HG03095 (cell line): ENCODE data around the gene SLC17A7.
"Not testable (repeated sequence)": the region's sequence is repeated elsewhere in the genome, so short reads cannot be mapped to it uniquely, and the experiment has no call there.

Experiments
- ATAC-seq: cut with Tn5 transposase; IDR thresholded peaks from one replicate; pipeline ENCODE4 v1.9.1; 2021; ENCODE audit warnings: moderate library complexity; ENCODE audit not compliant: unreplicated experiment

Gene SLC17A7

GRCh38 chr19:49470615-49470978, 29.3 kb upstream of the SLC17A7 start:
- ATAC-seq: no peak

GRCh38 chr19:49469828-49470614, 28.7 kb upstream of the SLC17A7 start:
- no peak for ATAC-seq

DNA sequence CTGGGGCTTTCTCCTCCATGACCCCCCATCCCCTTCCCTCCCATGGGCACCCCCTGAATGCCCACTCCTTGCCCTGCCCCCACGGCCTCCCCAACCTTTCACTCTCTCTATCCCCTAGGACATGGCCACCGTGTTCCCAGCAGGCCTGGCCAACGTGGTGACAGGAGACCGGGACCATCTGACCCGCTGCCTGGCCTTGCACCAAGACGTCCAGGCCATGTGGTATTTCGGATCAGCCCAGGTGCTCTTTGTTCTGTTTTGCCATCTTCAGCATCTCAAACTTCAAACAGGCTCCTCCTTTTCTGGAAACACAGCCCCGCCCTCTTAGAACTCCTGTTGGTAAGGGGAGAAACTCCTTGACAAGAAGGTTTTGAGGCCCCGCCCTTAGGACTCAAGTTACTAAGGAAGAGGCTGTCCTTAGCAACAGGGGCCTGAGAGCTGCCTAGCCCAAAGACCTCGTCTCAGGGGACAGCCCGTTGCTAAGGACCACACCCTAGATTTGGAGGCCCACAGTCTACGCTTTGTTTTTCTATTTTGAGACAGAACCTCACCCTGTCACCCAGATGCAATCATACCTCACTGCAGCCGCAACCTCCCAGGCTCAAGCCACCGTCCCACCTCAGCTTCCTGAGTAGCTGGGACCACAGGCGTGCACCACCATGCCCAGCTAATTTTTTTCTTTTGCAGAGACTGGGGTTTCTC, 27.6 kb upstream of the SLC17A7 start:
- ATAC-seq: peak; percentile 45

DNA sequence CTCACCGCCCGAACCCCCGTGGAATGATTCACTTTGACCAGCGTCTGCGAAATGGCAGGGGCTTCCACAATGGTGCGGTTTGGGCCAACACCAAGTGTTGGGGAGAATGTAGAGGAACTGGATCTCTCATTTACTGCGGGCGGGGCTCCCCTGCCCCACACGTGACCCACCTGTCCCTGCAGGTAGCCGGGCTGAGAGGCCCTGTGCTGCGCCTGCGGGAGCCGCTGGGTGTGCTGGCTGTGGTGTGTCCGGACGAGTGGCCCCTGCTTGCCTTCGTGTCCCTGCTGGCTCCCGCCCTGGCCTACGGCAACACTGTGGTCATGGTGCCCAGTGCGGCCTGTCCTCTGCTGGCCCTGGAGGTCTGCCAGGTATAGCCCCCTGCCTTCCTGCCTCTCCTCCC, 26.9 kb upstream of the SLC17A7 start:
- ATAC-seq: no peak

DNA sequence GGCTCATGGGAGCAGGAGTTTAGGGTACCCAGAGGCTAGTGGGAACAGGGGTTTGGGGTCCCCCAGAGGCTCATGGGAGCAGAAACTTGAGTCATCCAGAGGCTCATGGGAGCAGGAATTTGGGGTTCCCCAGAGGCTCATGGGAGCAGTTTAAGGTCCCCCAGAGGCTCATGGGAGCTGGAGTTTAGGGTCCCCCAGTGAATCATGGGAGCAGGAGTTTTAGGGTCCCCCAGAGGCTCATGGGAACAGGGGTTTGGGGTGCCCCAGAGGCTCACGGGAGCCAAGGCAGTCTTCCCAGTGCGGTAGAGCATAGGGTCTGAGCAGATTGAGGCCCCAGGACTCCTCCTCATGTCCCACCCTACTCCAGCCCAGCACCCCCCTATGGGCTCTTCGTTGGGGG, 24.0 kb upstream of the SLC17A7 start:
- ATAC-seq: no peak

- ATAC-seq: no peak
These were observed 22.8 kb upstream of the SLC17A7 start for GRCh38 chr19:49463960-49464740.

- no peak for ATAC-seq
These were observed 21.2 kb upstream of the SLC17A7 start for GRCh38 chr19:49462492-49462891.

GRCh38 chr19:49461656-49462055, 20.3 kb upstream of the SLC17A7 start:
- no peak for ATAC-seq

GRCh38 chr19:49461130-49461529, 19.8 kb upstream of the SLC17A7 start:
- ATAC-seq: not testable (repeated sequence)

DNA sequence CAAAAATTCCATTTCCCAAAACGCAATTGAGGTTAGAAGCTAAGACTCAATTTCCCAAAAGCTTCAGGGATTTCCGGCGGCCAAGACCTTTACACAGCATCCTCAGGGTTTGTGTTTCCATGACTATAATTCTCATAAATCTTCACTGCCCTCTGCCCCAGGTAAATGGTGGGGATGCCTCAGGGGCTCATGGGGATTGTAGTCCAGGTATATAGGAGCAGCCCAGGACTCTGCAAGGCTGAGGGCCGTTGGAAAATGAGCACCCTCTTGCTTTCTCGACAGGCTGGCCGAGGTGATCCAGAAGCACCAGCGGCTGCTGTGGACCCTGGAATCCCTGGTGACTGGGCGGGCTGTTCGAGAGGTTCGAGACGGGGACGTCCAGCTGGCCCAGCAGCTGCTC, 18.1 kb upstream of the SLC17A7 start:
- no peak for ATAC-seq

GRCh38 chr19:49458567-49458903, 17.2 kb upstream of the SLC17A7 start:
- no peak for ATAC-seq

- ATAC-seq: no peak
These were observed 15.0 kb upstream of the SLC17A7 start for GRCh38 chr19:49456326-49456725.

- ATAC-seq: no peak
These were observed 14.4 kb upstream of the SLC17A7 start for GRCh38 chr19:49455773-49456172.

DNA sequence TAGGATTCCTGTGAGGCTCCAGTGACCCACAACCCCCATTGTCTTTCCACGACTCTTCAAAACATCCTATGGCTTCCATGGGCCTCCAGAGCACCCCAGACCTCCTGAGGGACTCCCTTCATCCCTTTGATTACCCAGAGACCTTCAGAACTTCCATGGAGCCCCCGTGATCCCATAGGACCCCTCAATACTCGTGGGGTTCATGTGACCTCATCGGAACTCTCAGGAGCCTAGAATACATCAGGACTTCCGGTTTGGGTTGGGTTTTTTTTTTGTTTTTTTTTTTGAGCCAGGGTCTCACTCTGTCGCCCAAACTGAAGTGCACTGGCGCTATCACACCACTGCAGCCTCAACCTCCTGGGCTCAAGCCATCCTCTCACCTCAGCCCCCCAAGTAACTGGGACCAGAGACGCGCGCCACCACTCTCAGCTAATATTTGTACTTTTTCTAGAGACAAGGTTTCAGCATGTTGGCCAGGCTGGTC, 12.5 kb upstream of the SLC17A7 start:
- no peak for ATAC-seq

- peak; percentile 77 for ATAC-seq
These were observed 11.9 kb upstream of the SLC17A7 start, which contains the start of gene ALDH16A1 for GRCh38 chr19:49453013-49453756. ALDH16A1 (plus strand) TSS chr19:49453225; CDS start chr19:49453332, 107 bp downstream.

- peak; percentile 53 for ATAC-seq
These were observed 10.3 kb upstream of the SLC17A7 start, which contains the start of gene PIH1D1 for GRCh38 chr19:49451430-49452181. PIH1D1 (minus strand) TSS chr19:49451814; CDS start chr19:49451574, 240 bp downstream.

DNA sequence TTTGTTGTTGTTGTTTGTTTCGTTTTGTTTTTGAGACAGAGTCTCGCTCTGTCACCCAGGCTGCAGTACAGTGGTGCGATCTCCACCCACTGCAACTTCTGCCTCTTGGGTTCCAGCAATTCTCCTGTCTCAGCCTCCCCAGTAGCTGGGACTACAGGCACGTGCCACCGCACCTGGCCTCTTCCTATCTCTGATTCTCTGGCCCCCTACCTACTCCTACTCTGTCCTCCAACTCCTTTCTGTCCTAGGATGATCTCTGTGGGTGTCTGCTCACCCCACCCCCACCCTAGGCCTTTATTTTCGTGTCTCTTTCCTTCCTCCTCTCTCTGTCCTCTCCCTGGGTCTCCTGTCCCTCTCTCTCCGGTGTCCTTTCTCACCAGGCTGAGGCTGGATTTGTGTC, 9.1 kb upstream of the SLC17A7 start:
- no peak for ATAC-seq

GRCh38 chr19:49448432-49448786, 7.1 kb upstream of the SLC17A7 start:
- ATAC-seq: no peak

DNA sequence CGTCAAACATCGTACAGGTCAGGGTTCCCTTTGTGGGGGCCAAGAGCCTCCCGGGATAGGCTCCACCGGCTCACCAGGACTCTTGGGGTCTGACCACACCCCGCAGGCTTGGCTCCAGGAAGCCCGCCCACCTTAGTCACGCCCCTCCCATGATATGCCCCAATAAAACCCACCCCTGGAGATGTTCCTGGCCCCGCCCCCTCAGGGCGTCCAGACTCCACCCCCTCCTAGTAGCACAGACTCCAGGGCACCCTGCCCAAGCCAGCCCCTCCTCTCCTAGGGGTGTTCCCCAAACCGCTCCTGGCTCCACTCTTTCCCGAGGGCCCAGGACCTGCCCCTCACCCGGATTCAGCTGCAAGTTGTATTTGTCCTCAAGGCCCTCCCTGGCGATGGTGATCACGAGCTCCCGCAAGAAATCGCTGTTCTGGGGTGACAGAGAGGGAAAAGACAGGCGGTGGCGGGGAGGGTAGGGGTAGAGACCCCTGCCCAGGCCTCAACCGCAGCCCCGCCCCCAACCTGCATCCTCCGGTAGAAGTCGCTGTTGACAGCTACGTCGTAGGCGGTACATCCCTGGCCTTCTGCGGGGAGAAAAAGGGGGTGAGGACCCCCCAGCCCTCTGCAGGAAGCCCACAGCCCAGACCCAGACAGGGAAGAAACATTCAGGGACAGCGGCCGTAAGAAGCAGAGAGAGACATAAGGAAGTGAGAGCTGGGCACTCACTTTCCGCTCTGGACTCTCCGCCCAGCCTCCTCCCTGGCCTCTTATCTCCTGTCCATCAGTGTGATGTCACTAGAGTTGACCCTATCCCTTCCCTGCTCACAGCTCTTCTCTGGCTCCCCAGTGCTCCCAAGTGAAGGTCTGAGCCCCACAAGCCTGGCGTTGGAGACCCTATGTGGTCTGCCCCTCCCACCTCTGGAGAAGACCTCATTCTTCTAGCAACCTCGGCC, 6.4 kb upstream of the SLC17A7 start:
- no peak for ATAC-seq
